Trophoblast cell (in vitro differentiated cells and primary cell): ENCODE measurements around the gene EXD3.

Source experiments
- DNase-seq, 2 donors: peaks; one replicate each; pipeline ENCODE4 v3.0.0-alpha.2; 2016
- H2AFZ ChIP-seq: 2 replicates; pipeline ENCODE4 v1.6.1; 2013; ENCODE audit warnings: low read length, moderate library complexity, mild to moderate bottlenecking; ENCODE audit not compliant: insufficient read depth, poor library complexity
- H2AK5ac ChIP-seq: 2 replicates; pipeline ENCODE4 v1.6.1; 2013; ENCODE audit warnings: mild to moderate bottlenecking, low read length
- H2BK120ac ChIP-seq: 2 replicates; pipeline ENCODE4 v1.6.1; 2013; ENCODE audit warnings: low read length, mild to moderate bottlenecking, moderate library complexity; ENCODE audit not compliant: insufficient read depth, poor library complexity
- H2BK12ac ChIP-seq: 2 replicates; pipeline ENCODE4 v1.6.1; 2013; ENCODE audit warnings: mild to moderate bottlenecking, low read length, moderate library complexity
- H2BK5ac ChIP-seq: 2 replicates; pipeline ENCODE4 v1.6.1; 2013; ENCODE audit warnings: low read length, low read depth, moderate library complexity, mild to moderate bottlenecking; ENCODE audit not compliant: poor library complexity
- H3K14ac ChIP-seq: 2 replicates; pipeline ENCODE4 v1.6.1; 2013; ENCODE audit warnings: mild to moderate bottlenecking, low read length
- H3K18ac ChIP-seq: 2 replicates; pipeline ENCODE4 v1.6.1; 2013; ENCODE audit warnings: mild to moderate bottlenecking, low read length
- H3K23ac ChIP-seq: 2 replicates; pipeline ENCODE4 v1.6.1; 2013; ENCODE audit warnings: low read length
- H3K27ac ChIP-seq: 2 replicates; pipeline ENCODE4 v1.5.1; 2013; ENCODE audit warnings: low read depth, mild to moderate bottlenecking, inconsistent platforms, low read length, moderate library complexity
- H3K27me3 ChIP-seq: 2 replicates; pipeline ENCODE4 v1.6.1; 2013; ENCODE audit warnings: inconsistent platforms, mild to moderate bottlenecking, low read length, moderate library complexity; ENCODE audit not compliant: insufficient read depth
- H3K36me3 ChIP-seq, 2 experiments: 1 replicate in 1 of 2; 2 replicates in 1 of 2; pipeline ENCODE4 v1.6.1; 2013; ENCODE audit warnings: low read length in 2 of 2, mild to moderate bottlenecking in 2 of 2, moderate library complexity in 1 of 2; ENCODE audit not compliant: insufficient read depth in 2 of 2, control insufficient read depth in 1 of 2
- H3K4ac ChIP-seq: 2 replicates; pipeline ENCODE4 v1.6.1; 2013; ENCODE audit warnings: low read depth, mild to moderate bottlenecking, low read length, moderate library complexity
- H3K4me1 ChIP-seq, 2 experiments: 1 replicate in 1 of 2; 2 replicates in 1 of 2; pipeline ENCODE4 v1.6.1; 2013; ENCODE audit warnings: low read length in 2 of 2, mild to moderate bottlenecking in 2 of 2, moderate library complexity in 1 of 2; ENCODE audit not compliant: insufficient read depth in 2 of 2, control insufficient read depth in 1 of 2
- H3K4me2 ChIP-seq: 2 replicates; pipeline ENCODE4 v1.6.1; 2013; ENCODE audit warnings: inconsistent platforms, mild to moderate bottlenecking, low read length, moderate library complexity
- H3K4me3 ChIP-seq: 2 replicates; pipeline ENCODE4 v1.5.1; 2013; ENCODE audit warnings: mild to moderate bottlenecking, low read depth, low read length, inconsistent platforms
- H3K79me1 ChIP-seq: one replicate; pipeline ENCODE4 v1.6.1; 2013; ENCODE audit warnings: low read length
- H3K79me2 ChIP-seq: 2 replicates; pipeline ENCODE4 v1.6.1; 2013; ENCODE audit warnings: low read length, mild to moderate bottlenecking; ENCODE audit not compliant: control insufficient read depth, insufficient read depth, poor library complexity
- H3K9ac ChIP-seq: 2 replicates; pipeline ENCODE4 v1.6.1; 2013; ENCODE audit warnings: mild to moderate bottlenecking, low read length
- H3K9me3 ChIP-seq: 2 replicates; pipeline ENCODE4 v1.6.1; 2013; ENCODE audit warnings: low read depth, mild to moderate bottlenecking, control low read depth, inconsistent platforms, low read length; ENCODE audit not compliant: insufficient read depth
- H4K12ac ChIP-seq: 2 replicates; pipeline ENCODE4 v1.6.1; 2013; ENCODE audit warnings: low read depth, mild to moderate bottlenecking, low read length, moderate library complexity
- H4K8ac ChIP-seq: 2 replicates; pipeline ENCODE4 v1.6.1; 2013; ENCODE audit warnings: low read depth, mild to moderate bottlenecking, low read length, moderate library complexity
- H4K91ac ChIP-seq: one replicate; pipeline ENCODE4 v1.6.1; 2013; ENCODE audit warnings: low read depth, mild to moderate bottlenecking, low read length, moderate library complexity
- WGBS: extraction: QIAGEN DNeasy Blood & Tissue Kit; methylation state at CpG from one replicate; pipeline ENCODE4 v1.1.7; 2013; ENCODE audit warnings: missing lambda C conversion rate; ENCODE audit not compliant: insufficient read length, insufficient coverage; ENCODE audit errors: extremely low coverage; 5-methylcytosine and 5-hydroxymethylcytosine counted together

The EXD3 gene

GRCh38 chr9:137312852-137313325 is 110.1 kb downstream of the EXD3 start:
- no peak overlapping the region for H3K23ac ChIP-seq
- no peak overlapping the region for H2AK5ac ChIP-seq
- DNase-seq = no peak
- no peak overlapping the region for H3K27ac ChIP-seq
- no peak overlapping the region for H3K4me2 ChIP-seq
- no peak overlapping the region for H2AFZ ChIP-seq
- H4K12ac ChIP-seq = no peak overlapping the region
- no peak overlapping the region for H3K4me3 ChIP-seq
- no peaks in the 10 kb centered on the region for H3K27me3 ChIP-seq
- WGBS = no CpG with 5 or more reads among the region's 6 CpGs
- no peaks in the 10 kb centered on the region for H3K79me2 ChIP-seq
- no peak overlapping the region for H2BK120ac ChIP-seq
- peaks cover 5 to 6% of the 10 kb centered on the region in 2 experiments for H3K4me1 ChIP-seq
- H3K14ac ChIP-seq = no peak overlapping the region
- H4K8ac ChIP-seq = no peak overlapping the region
- H3K9ac ChIP-seq = no peak overlapping the region
- H3K18ac ChIP-seq = no peak overlapping the region
- no peak overlapping the region for H4K91ac ChIP-seq
- H2BK12ac ChIP-seq = no peak overlapping the region
- H3K4ac ChIP-seq = no peak overlapping the region
- no peaks in the 10 kb centered on the region for H3K36me3 ChIP-seq
- H3K9me3 ChIP-seq = no peaks in the 10 kb centered on the region
- H2BK5ac ChIP-seq = no peak overlapping the region
- peaks cover 4% of the 10 kb centered on the region for H3K79me1 ChIP-seq

- no peak overlapping the region for H3K4ac ChIP-seq
- no peak overlapping the region for H3K18ac ChIP-seq
- no peak overlapping the region for H3K4me3 ChIP-seq
- H3K36me3 ChIP-seq = no peaks in the 10 kb centered on the region
- no peak overlapping the region for H3K27ac ChIP-seq
- H3K79me2 ChIP-seq = no peaks in the 10 kb centered on the region
- no peak overlapping the region for H2BK12ac ChIP-seq
- no peak overlapping the region for H2AK5ac ChIP-seq
- peaks cover 4% of the 10 kb centered on the region for H3K79me1 ChIP-seq
- H3K9ac ChIP-seq = no peak overlapping the region
- H3K14ac ChIP-seq = no peak overlapping the region
- no peak overlapping the region for H2AFZ ChIP-seq
- no peak overlapping the region for H2BK5ac ChIP-seq
- H3K9me3 ChIP-seq = no peaks in the 10 kb centered on the region
- no peak overlapping the region for H4K8ac ChIP-seq
- H4K12ac ChIP-seq = no peak overlapping the region
- WGBS = no CpG with 5 or more reads among the region's 28 CpGs
- peaks cover 5 to 6% of the 10 kb centered on the region in 2 experiments for H3K4me1 ChIP-seq
- no peak for DNase-seq
- H3K27me3 ChIP-seq = no peaks in the 10 kb centered on the region
- no peak overlapping the region for H3K23ac ChIP-seq
- no peak overlapping the region for H2BK120ac ChIP-seq
- H3K4me2 ChIP-seq = no peak overlapping the region
- no peak overlapping the region for H4K91ac ChIP-seq
These were observed 110.7 kb downstream of the EXD3 start for GRCh38 chr9:137311986-137312851.

- Histone ChIP-seq H3K79me2 (no peaks in the 10 kb centered on the region), H3K14ac (no peak overlapping the region), H4K8ac (no peak overlapping the region), H3K36me3 (no peaks in the 10 kb centered on the region), H3K4me2 (no peak overlapping the region), H3K4me1 (peaks cover 3 to 6% of the 10 kb centered on the region in 2 experiments), H4K12ac (no peak overlapping the region), H4K91ac (no peak overlapping the region), H3K4ac (no peak overlapping the region), H3K9ac (no peak overlapping the region), H2BK120ac (no peak overlapping the region), H2AFZ (no peak overlapping the region), H3K18ac (no peak overlapping the region), H3K27me3 (no peaks in the 10 kb centered on the region), H2BK5ac (no peak overlapping the region), H3K23ac (no peak overlapping the region), H2AK5ac (no peak overlapping the region), H3K9me3 (no peaks in the 10 kb centered on the region), H3K79me1 (peaks cover 2% of the 10 kb centered on the region), H3K4me3 (no peak overlapping the region), H3K27ac (no peak overlapping the region), H2BK12ac (no peak overlapping the region)
- peak; percentile 59 to 63 for DNase-seq
- WGBS = no CpG with 5 or more reads among the region's 27 CpGs
These were observed 111.6 kb downstream of the EXD3 start for GRCh38 chr9:137311171-137311985.

- no peak overlapping the region for H2AFZ ChIP-seq
- no peak overlapping the region for H2BK12ac ChIP-seq
- H3K27me3 ChIP-seq = no peaks in the 10 kb centered on the region
- no peak overlapping the region for H3K4me3 ChIP-seq
- no peaks in the 10 kb centered on the region for H3K79me2 ChIP-seq
- DNase-seq = peak; percentile 58 to 67
- H2BK120ac ChIP-seq = no peak overlapping the region
- no peak overlapping the region for H3K14ac ChIP-seq
- WGBS = no CpG with 5 or more reads among the region's 20 CpGs
- no peaks in the 10 kb centered on the region for H3K36me3 ChIP-seq
- no peak overlapping the region for H3K4ac ChIP-seq
- H4K12ac ChIP-seq = no peak overlapping the region
- H2AK5ac ChIP-seq = no peak overlapping the region
- peaks cover 0 to 12% of the 10 kb centered on the region in 2 experiments for H3K4me1 ChIP-seq
- no peak overlapping the region for H3K27ac ChIP-seq
- H3K18ac ChIP-seq = no peak overlapping the region
- H3K9me3 ChIP-seq = no peaks in the 10 kb centered on the region
- H3K23ac ChIP-seq = no peak overlapping the region
- no peak overlapping the region for H4K8ac ChIP-seq
- no peak overlapping the region for H3K4me2 ChIP-seq
- no peak overlapping the region for H2BK5ac ChIP-seq
- H3K9ac ChIP-seq = no peak overlapping the region
- H3K79me1 ChIP-seq = no peaks in the 10 kb centered on the region
- no peak overlapping the region for H4K91ac ChIP-seq
These were observed 112.5 kb downstream of the EXD3 start for GRCh38 chr9:137310189-137311052.
